DND-41 (cell line): ENCODE data around the gene CTBP2.

Experiments
- CTCF ChIP-seq: IDR thresholded peaks from 2 replicates; pipeline ENCODE4 v1.5.1; 2012; ENCODE audit warnings: borderline replicate concordance, low read length, moderate library complexity, mild to moderate bottlenecking; ENCODE audit not compliant: poor library complexity, severe bottlenecking; ENCODE audit errors: extremely low read depth
- EZH2 ChIP-seq: IDR thresholded peaks from 3 replicates; pipeline ENCODE4 v1.6.1; 2012; ENCODE audit warnings: borderline replicate concordance, low read depth, mild to moderate bottlenecking, moderate library complexity, low read length, inconsistent platforms; ENCODE audit not compliant: severe bottlenecking

- TF ChIP-seq CTCF, result no peak
- TF ChIP-seq EZH2, result no peak
Measured at GRCh38 chr10:125171402-125172306, 11.3 kb upstream of the CTBP2 start.
